Measurements from ENCODE around the gene SLC49A4.

Gene SLC49A4

GRCh38 chr3:122786066-122786465 is 8.8 kb upstream of the SLC49A4 start:
- DNase-seq (ENCODE audit: low read depth), result no peak

- no peak for DNase-seq (ENCODE audit: low read depth)
These were observed 7.0 kb upstream of the SLC49A4 start for GRCh38 chr3:122787872-122788271.

GRCh38 chr3:122789585-122790273 is 5.1 kb upstream of the SLC49A4 start:
- DNase-seq (ENCODE audit: low read depth), result no peak

- DNase-seq (ENCODE audit: low read depth), result peak; percentile 86
These were observed 1.1 kb upstream of the SLC49A4 start, which contains the start of gene HSPBAP1 for GRCh38 chr3:122793568-122794416. Gene HSPBAP1, minus strand, starts transcription at chr3:122793831. Its CDS starts 151 bp downstream, at chr3:122793680.

- no peak for DNase-seq (ENCODE audit: low read depth)
These were observed 438 bp upstream of the SLC49A4 start for GRCh38 chr3:122794483-122794778.

GRCh38 chr3:122795674-122796195 is 866 bp downstream of the SLC49A4 start:
- no peak for DNase-seq (ENCODE audit: low read depth)

GRCh38 chr3:122797291-122797690 is 2.4 kb downstream of the SLC49A4 start:
- no peak for DNase-seq (ENCODE audit: low read depth)

GRCh38 chr3:122799322-122799721 is 4.5 kb downstream of the SLC49A4 start:
- no peak for DNase-seq (ENCODE audit: low read depth)

GRCh38 chr3:122800031-122800430 is 5.2 kb downstream of the SLC49A4 start:
- DNase-seq (ENCODE audit: low read depth), result no peak

GRCh38 chr3:122800706-122801237 is 5.9 kb downstream of the SLC49A4 start:
- no peak for DNase-seq (ENCODE audit: low read depth)

- no peak for DNase-seq (ENCODE audit: low read depth)
These were observed 7.5 kb downstream of the SLC49A4 start for GRCh38 chr3:122802323-122802722.

- no peak for DNase-seq (ENCODE audit: low read depth)
These were observed 9.1 kb downstream of the SLC49A4 start for GRCh38 chr3:122803977-122804376.

GRCh38 chr3:122810734-122811133 is 15.9 kb downstream of the SLC49A4 start:
- DNase-seq (ENCODE audit: low read depth), result no peak

GRCh38 chr3:122816587-122816986 is 21.7 kb downstream of the SLC49A4 start:
- DNase-seq (ENCODE audit: low read depth), result no peak

GRCh38 chr3:122824465-122825381 is 29.9 kb downstream of the SLC49A4 start:
- DNase-seq (ENCODE audit: low read depth), result no peak

GRCh38 chr3:122825460-122825859 is 30.6 kb downstream of the SLC49A4 start:
- no peak for DNase-seq (ENCODE audit: low read depth)

GRCh38 chr3:122826278-122826677 is 31.4 kb downstream of the SLC49A4 start:
- DNase-seq (ENCODE audit: low read depth), result no peak

GRCh38 chr3:122828281-122828680 is 33.4 kb downstream of the SLC49A4 start:
- no peak for DNase-seq (ENCODE audit: low read depth)

GRCh38 chr3:122835590-122835989 is 40.7 kb downstream of the SLC49A4 start:
- DNase-seq (ENCODE audit: low read depth), result no peak

- no peak for DNase-seq (ENCODE audit: low read depth)
These were observed 48.7 kb downstream of the SLC49A4 start for GRCh38 chr3:122843604-122844003.

- no peak for DNase-seq (ENCODE audit: low read depth)
These were observed 62.1 kb downstream of the SLC49A4 start for GRCh38 chr3:122857019-122857418.

- no peak for DNase-seq (ENCODE audit: low read depth)
These were observed 63.5 kb downstream of the SLC49A4 start for GRCh38 chr3:122858373-122858772.

Measured in T follicular helper cell (primary cell).